T-cell (primary cell): ENCODE results near the gene SPRED3. TPM values are rescaled to one million over a fixed set of nuclear protein-coding genes. Genes with fewer than 3 reads are reported as not detected.
A peak's percentile ranks its signal among the peaks of the same experiment; 100 is the strongest.

Experiments
- ATAC-seq, 4 experiments: fragments of 200-7000 bp in 3 of 4; fragments of 150-1000 bp in 1 of 4; cut with Tn5 transposase; replicated peaks in 1 of 4; 1 replicate in 3 of 4; 2 replicates in 1 of 4; pipeline ENCODE4 v1.10.0; 2021; ENCODE audit warnings: moderate library complexity in 3 of 4, mild to moderate bottlenecking in 2 of 4, moderate number of reproducible peaks in 1 of 4
- CTCF ChIA-PET, 2 donors: fragments of 300-600 bp; sonication (Branson Sonifier 250); formaldehyde crosslinking; loops; one replicate each; lab custom pipeline; 2022; ENCODE audit warnings: antibody characterized with exemption in 2 of 2; lab: Charles Lee
- POLR2A ChIA-PET, 2 donors: fragments of 300-600 bp; sonication (Branson Sonifier 250); formaldehyde crosslinking; loops; one replicate each; lab custom pipeline; 2022; ENCODE audit warnings: antibody characterized with exemption in 2 of 2; lab: Charles Lee
- DNase-seq, 35 experiments: peaks; one replicate each; pipeline versions ENCODE4 v3.0.0 to v3.0.0-alpha.2; 2013 to 2023
- H3K27ac ChIP-seq: one replicate; pipeline ENCODE4 v1.5.1; 2013; ENCODE audit warnings: low read length
- H3K27me3 ChIP-seq, 2 experiments: replicated peaks in 1 of 2; 1 replicate in 1 of 2; 2 replicates in 1 of 2; pipeline versions ENCODE4 v1.6.1 to v1.7.0; 2013; ENCODE audit warnings: low read length in 1 of 2, mixed read lengths in 1 of 2; ENCODE audit not compliant: control insufficient read depth in 2 of 2, insufficient read depth in 2 of 2; ENCODE audit errors: extremely low read depth in 1 of 2
- H3K36me3 ChIP-seq, 2 donors: 1 replicate in 1 of 2; 2 replicates in 1 of 2; pipeline versions ENCODE4 v1.6.1 to v1.7.0; 2013; ENCODE audit warnings: low read length in 1 of 2; ENCODE audit not compliant: control insufficient read depth in 2 of 2, insufficient read depth in 1 of 2; ENCODE audit errors: extremely low read depth in 1 of 2
- H3K4me1 ChIP-seq, 2 experiments: 1 replicate in 1 of 2; 2 replicates in 1 of 2; pipeline versions ENCODE4 v1.6.1 to v1.7.0; 2013; ENCODE audit warnings: low read length in 2 of 2, mixed read lengths in 1 of 2; ENCODE audit not compliant: insufficient read depth in 2 of 2, control insufficient read depth in 1 of 2; ENCODE audit errors: extremely low read depth in 1 of 2
- H3K4me3 ChIP-seq, 2 donors: 1 replicate in 1 of 2; 2 replicates in 1 of 2; pipeline versions ENCODE4 v1.5.1 to v1.7.0; 2013; ENCODE audit warnings: mild to moderate bottlenecking in 2 of 2, low read length in 1 of 2, moderate library complexity in 1 of 2; ENCODE audit not compliant: control insufficient read depth in 1 of 2; ENCODE audit errors: extremely low read depth in 1 of 2
- H3K9me3 ChIP-seq: 2 replicates; pipeline ENCODE4 v1.7.0; 2013
- H3K27ac Mint-ChIP-seq, 2 donors: one replicate each; pipeline ENCODE4 v1.8.0; 2020 to 2021; ENCODE audit warnings: mild to moderate bottlenecking in 2 of 2, mixed read lengths in 2 of 2
- H3K27me3 Mint-ChIP-seq, 2 donors: one replicate each; pipeline ENCODE4 v1.8.0; 2021 to 2022; ENCODE audit warnings: mixed read lengths in 2 of 2
- H3K36me3 Mint-ChIP-seq: one replicate; pipeline ENCODE4 v1.8.0; 2021; ENCODE audit warnings: mixed read lengths
- H3K4me1 Mint-ChIP-seq, 3 donors: one replicate each; pipeline ENCODE4 v1.8.0; 2020 to 2022; ENCODE audit warnings: mixed read lengths in 3 of 3, mild to moderate bottlenecking in 1 of 3
- H3K4me3 Mint-ChIP-seq, 3 donors: one replicate each; pipeline ENCODE4 v1.8.0; 2020 to 2022; ENCODE audit warnings: mild to moderate bottlenecking in 3 of 3, mixed read lengths in 3 of 3, moderate library complexity in 3 of 3
- H3K9me3 Mint-ChIP-seq, 3 donors: one replicate each; pipeline ENCODE4 v1.8.0; 2020 to 2022; ENCODE audit warnings: mixed read lengths in 3 of 3
- WGBS: methylation state at CpG from one replicate; pipeline ENCODE4 v1.1.5; 2013; ENCODE audit warnings: missing lambda C conversion rate; ENCODE audit not compliant: insufficient coverage; 5-methylcytosine and 5-hydroxymethylcytosine counted together
- total RNA-seq, 35 experiments: library from RNA in 6 of 35; stranded (reverse) in 6 of 35; fragments of 120-200 nt in 1 of 35; gene quantifications; one replicate each; pipeline versions ENCODE4 v1.2.1 to v1.2.4 and lab custom pipeline; 2013 to 2026

The SPRED3 gene
- total RNA-seq, 5 donors from 2014 or later (not counting 1 experiment from before 2014, with no cell fraction given): 0.93 to 2.9 (median 2.1) TPM

DNA sequence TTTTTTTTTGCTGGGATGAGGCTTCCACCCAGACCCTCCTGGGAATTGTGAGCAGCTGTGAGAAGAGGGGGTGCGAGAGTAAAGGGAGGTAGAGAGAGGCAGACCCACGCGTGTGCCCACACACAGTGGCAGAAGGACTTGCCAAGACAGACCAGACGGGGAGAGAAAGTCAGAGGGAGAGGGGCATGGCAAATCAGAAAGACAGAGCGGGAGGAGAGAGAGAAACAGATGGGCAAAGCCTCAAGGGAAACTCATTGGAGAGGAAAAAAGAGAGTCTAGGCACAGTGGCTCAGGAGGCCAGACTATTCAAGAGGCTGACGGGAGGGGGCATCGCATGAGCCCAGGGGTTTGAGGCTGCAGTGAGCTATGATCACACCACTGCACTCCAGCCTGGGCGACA, 35.9 kb upstream of the SPRED3 start:
- POLR2A ChIA-PET: no interaction called here
- H3K4me3 Mint-ChIP-seq: no peak overlapping the region
- no peak overlapping the region for H3K27ac Mint-ChIP-seq
- CTCF ChIA-PET: no interaction called here
- DNase-seq (no peak), ATAC-seq (no peak)
- H3K27me3 Mint-ChIP-seq: no peaks in the 10 kb centered on the region
- no peaks in the 10 kb centered on the region for H3K9me3 ChIP-seq
- H3K4me1 Mint-ChIP-seq: no peaks in the 10 kb centered on the region
- no peak overlapping the region for H3K27ac ChIP-seq
- no peaks in the 10 kb centered on the region for H3K36me3 Mint-ChIP-seq
- no peaks in the 10 kb centered on the region for H3K9me3 Mint-ChIP-seq
- H3K27me3 ChIP-seq: peaks cover 0 to 9% of the 10 kb centered on the region in 2 experiments
- no peaks in the 10 kb centered on the region for H3K4me1 ChIP-seq
- no peak overlapping the region for H3K4me3 ChIP-seq
- 96% methylated on average over 3 of the region's 8 CpGs for WGBS
- no peaks in the 10 kb centered on the region for H3K36me3 ChIP-seq

DNA sequence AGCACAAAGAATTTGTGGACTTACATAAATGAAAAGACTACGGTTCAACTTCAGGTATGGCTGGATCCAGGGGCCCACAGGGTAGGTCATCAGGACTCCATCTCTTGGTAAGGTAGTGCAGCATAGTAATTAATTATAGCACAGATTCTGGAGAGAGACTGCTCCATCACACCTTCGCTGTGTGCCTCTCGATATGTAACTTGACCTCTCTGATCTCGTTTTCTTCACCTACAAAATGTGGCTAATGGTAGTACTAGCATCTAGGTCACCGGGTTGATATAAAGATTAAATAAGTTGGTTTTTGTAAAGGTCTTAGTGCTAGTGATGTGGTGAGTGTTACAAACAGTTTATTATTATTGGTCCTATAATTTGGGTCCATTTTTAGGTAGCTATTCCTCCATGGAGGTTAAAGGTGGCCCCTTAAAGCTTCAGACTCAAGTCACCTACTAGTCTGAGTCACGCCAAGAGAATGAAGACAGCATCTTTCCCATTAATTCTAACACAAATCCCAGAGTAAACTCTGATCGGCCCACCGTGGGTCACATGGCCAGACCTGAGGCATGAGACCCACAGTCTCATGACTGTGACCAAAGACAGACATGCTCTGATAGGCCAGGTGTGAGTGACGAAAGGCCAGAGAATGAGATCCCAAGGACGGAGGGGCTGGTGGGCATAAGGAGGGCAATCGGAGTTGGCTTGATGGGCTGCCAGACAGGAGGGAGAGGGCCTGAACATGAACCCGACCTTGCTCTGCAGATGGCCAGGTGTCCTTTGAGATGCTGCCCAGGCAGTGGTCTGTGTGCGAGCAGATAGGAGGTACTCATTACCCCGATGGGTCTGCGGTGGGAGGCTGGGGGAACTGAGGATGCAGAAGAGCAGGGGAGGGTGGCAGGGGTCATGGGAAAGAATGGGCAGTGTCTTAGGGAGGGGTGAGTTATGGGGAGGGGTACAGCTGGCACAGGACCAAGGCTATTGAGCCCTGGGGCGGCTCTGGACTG, 32.5 kb upstream of the SPRED3 start:
- Mint-ChIP-seq H3K27me3 (peaks cover 5 to 10% of the 10 kb centered on the region in 2 donors), H3K27ac (no peak overlapping the region), H3K4me1 (peaks cover under 1 to 6% (median 4%) of the 10 kb centered on the region in 3 donors), H3K4me3 (no peak overlapping the region), H3K36me3 (no peaks in the 10 kb centered on the region), H3K9me3 (no peaks in the 10 kb centered on the region)
- POLR2A ChIA-PET: no interaction called here
- peaks cover 0 to 28% of the 10 kb centered on the region in 2 experiments for H3K27me3 ChIP-seq
- 85% methylated on average over 10 of the region's 16 CpGs for WGBS
- no peak overlapping the region for H3K4me3 ChIP-seq
- no peaks in the 10 kb centered on the region for H3K36me3 ChIP-seq
- CTCF ChIA-PET: no interaction called here
- peaks cover 0 to under 1% of the 10 kb centered on the region in 2 experiments for H3K4me1 ChIP-seq
- no peaks in the 10 kb centered on the region for H3K9me3 ChIP-seq
- no peak for ATAC-seq
- DNase-seq: no peak
- no peak overlapping the region for H3K27ac ChIP-seq

DNA sequence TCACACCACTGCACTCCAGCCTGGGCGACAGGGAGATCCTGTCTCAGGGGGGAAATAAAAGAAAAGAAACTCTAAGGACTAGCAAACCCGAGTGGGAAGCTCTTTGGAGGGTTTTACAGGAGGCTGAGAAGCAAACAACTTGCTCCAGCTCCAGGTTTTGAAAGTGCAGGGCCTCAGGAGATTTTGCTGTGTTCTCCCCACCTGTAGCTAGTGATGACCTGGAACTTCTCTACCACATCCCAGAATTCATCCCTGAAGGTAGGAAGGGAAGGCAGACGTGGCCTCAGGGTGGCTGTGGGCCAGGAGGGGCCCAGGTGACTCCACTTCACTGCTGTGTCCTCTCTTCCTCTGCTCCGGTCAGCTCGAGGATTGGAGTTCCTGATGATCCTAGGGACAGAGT, 30.4 kb upstream of the SPRED3 start:
- Mint-ChIP-seq H3K9me3 (no peaks in the 10 kb centered on the region), H3K4me3 (no peak overlapping the region), H3K4me1 (peaks cover 7 to 16% (median 14%) of the 10 kb centered on the region in 3 donors), H3K36me3 (no peaks in the 10 kb centered on the region), H3K27me3 (peaks cover 7 to 13% of the 10 kb centered on the region in 2 donors), H3K27ac (no peak overlapping the region)
- DNase-seq (no peak), ATAC-seq (no peak)
- H3K36me3 ChIP-seq: no peaks in the 10 kb centered on the region
- no peak overlapping the region for H3K27ac ChIP-seq
- peaks cover 0 to 46% of the 10 kb centered on the region in 2 experiments for H3K27me3 ChIP-seq
- ChIA-PET POLR2A (no interaction called here), CTCF (no interaction called here)
- H3K4me3 ChIP-seq: no peak overlapping the region
- 63% methylated on average over 3 of the region's 5 CpGs for WGBS
- H3K4me1 ChIP-seq: peaks cover 6 to 20% of the 10 kb centered on the region in 2 experiments
- H3K9me3 ChIP-seq: no peaks in the 10 kb centered on the region

DNA sequence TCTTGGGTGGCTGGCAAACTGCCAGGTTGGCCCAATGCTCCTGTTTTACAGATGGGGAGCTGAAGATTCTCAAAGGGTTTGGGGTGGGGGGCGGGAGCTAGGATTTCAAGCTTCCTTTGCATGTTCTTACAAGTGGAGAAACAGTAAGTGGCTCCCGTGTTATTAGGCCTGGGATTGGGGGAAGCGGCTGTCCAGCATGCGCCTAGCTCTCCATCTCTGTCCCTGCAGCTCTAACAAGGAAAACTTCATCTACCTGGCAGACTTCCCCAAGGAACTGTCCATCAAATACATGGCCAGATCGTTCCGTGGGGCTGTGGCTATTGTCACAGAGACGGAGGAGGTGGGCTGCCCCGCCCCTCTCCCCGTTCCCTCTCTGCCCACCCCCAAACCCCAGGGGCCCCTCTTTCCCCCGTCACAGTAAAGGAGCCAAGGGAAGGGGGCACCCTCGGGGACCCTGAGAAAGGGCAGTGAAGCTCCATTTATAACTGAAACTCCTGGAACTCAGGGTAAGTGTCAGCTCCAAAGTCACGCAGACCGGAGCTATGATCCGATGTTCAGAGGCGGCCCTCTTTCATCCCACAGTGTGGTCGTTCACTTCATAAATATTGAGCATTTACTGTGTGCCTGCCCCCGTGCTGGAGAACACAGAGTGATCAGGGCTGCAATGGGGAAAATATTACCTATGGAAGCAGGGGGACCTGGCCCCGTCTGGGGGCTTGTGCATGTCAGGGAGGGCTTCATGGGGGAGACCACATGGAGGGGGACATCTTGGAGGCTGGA, 29.1 kb upstream of the SPRED3 start:
- WGBS: 75% methylated on average over 6 of the region's 18 CpGs
- H3K27me3 ChIP-seq: peaks cover 0 to 46% of the 10 kb centered on the region in 2 experiments
- no peak overlapping the region for H3K27ac ChIP-seq
- peaks cover 7 to 17% (median 14%) of the 10 kb centered on the region in 3 donors for H3K4me1 Mint-ChIP-seq
- ATAC-seq (no peak), DNase-seq (no peak)
- no peaks in the 10 kb centered on the region for H3K36me3 ChIP-seq
- no peaks in the 10 kb centered on the region for H3K9me3 Mint-ChIP-seq
- no peaks in the 10 kb centered on the region for H3K9me3 ChIP-seq
- CTCF ChIA-PET: no interaction called here
- H3K4me3 ChIP-seq: no peak overlapping the region
- H3K27ac Mint-ChIP-seq: no peak overlapping the region
- peak overlapping the region in 2 of 3 donors; percentile 41 to 80 for H3K4me3 Mint-ChIP-seq
- H3K4me1 ChIP-seq: peaks cover 6 to 23% of the 10 kb centered on the region in 2 experiments
- POLR2A ChIA-PET: interaction anchor here in 1 of 2 donors (0.5 to 0.7 kb wide), 2 partner anchors 12 to 275 kb away, joined by 3 to 5 read pairs; no protein-coding TSS in a partner anchor
- H3K27me3 Mint-ChIP-seq: peaks cover 7 to 13% of the 10 kb centered on the region in 2 donors
- H3K36me3 Mint-ChIP-seq: no peaks in the 10 kb centered on the region

DNA sequence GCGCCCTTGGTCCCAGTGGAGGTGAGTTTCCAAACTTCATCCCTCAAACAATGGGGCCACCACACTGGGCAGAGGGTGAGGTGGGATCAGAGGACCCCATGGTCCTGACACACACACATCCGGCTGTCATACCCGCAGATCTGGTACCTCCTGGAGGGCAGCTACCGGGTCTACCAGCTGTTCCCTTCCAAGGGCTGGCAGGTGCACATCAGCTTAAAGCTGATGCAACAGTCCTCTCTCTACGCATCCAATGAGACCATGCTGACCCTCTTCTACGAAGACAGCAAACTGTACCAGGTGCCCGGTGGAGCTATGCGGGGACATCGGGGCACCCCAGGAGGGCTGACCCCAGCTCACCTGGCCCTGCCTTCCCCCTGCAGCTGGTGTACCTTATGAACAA, 28.1 kb upstream of the SPRED3 start:
- DNase-seq (peak in 1 of 35 experiments; percentile 11), ATAC-seq (no peak)
- Mint-ChIP-seq H3K4me3 (peak overlapping the region in 2 of 3 donors; percentile 80 to 82), H3K9me3 (no peaks in the 10 kb centered on the region), H3K36me3 (no peaks in the 10 kb centered on the region), H3K27ac (no peak overlapping the region), H3K27me3 (peaks cover 7 to 13% of the 10 kb centered on the region in 2 donors), H3K4me1 (peaks cover 7 to 17% (median 14%) of the 10 kb centered on the region in 3 donors)
- H3K36me3 ChIP-seq: no peaks in the 10 kb centered on the region
- H3K9me3 ChIP-seq: no peaks in the 10 kb centered on the region
- H3K27me3 ChIP-seq: peaks cover 0 to 52% of the 10 kb centered on the region in 2 experiments
- CTCF ChIA-PET: no interaction called here
- 89% methylated on average over 7 of the region's 9 CpGs for WGBS
- H3K27ac ChIP-seq: no peak overlapping the region
- POLR2A ChIA-PET: no interaction called here
- H3K4me3 ChIP-seq: no peak overlapping the region
- H3K4me1 ChIP-seq: peaks cover 6 to 23% of the 10 kb centered on the region in 2 experiments
